Measurements from ENCODE around the gene RAPGEF1. TPM values are rescaled to one million over a fixed set of nuclear protein-coding genes. Genes with fewer than 3 reads are reported as not detected.

Gene RAPGEF1
- total and polyA plus RNA-seq, 2 of the 13 experiments (the other 11 are each of a cell fraction or from before 2014, with no cell fraction given) = 21.2 to 38.9 TPM

- Histone ChIP-seq H3K4me3 (replicated peaks in 1 of 3; ENCODE audit: insufficient read depth in 1 of 3, low read depth in 2 of 3, low read length in 3 of 3) (no peak overlapping the region), H3K9ac (ENCODE audit: insufficient read depth, low read depth, low read length) (no peak overlapping the region), H3K4me1 (ENCODE audit: insufficient read depth, low read length) (no peaks in the 10 kb centered on the region), H3K27me3 (ENCODE audit: control insufficient read depth in 1 of 2, insufficient read depth in 2 of 2, low read length in 2 of 2) (peaks cover 5 to 42% of the 10 kb centered on the region in 2 experiments; a peak in 3 of 5 replicates), H4K20me1 (ENCODE audit: insufficient read depth, low read length) (no peaks in the 10 kb centered on the region; the same call in 1 of the 2 replicates), H2AFZ (ENCODE audit: low read length) (no peak overlapping the region), H3K79me2 (ENCODE audit: insufficient read depth, low read length) (no peaks in the 10 kb centered on the region), H3K27ac (ENCODE audit: extremely low read length, insufficient read depth, low read length) (no peak overlapping the region), H3K4me2 (ENCODE audit: low read depth, low read length) (no peak overlapping the region), H3K9me3 (ENCODE audit: low read length) (no peaks in the 10 kb centered on the region), H3K36me3 (replicated peaks in 1 of 2; ENCODE audit: control insufficient read depth in 1 of 2, insufficient read depth in 2 of 2, low read length in 2 of 2) (no peaks in the 10 kb centered on the region)
- BruUV-seq (replicated peaks) = no TSS peak
- WGBS (ENCODE audit: low lambda C conversion rate) = 2% methylated on average over 3 of the region's 3 CpGs
- in situ Hi-C loops (cut with HindIII; ENCODE audit: extremely low pct_ligation_motif_present, low pct_unique_long_range_greater_than_20kb) = no loop called here
- no peak for TF ChIP-seq KDM5A (IDR thresholded peaks at IDR 0.05; ENCODE audit: borderline replicate concordance, low read length)
- no peak for TF ChIP-seq FOSL2 (CRISPR knock-in tag; IDR thresholded peaks at IDR 0.05)
- no peak for TF ChIP-seq FOXK1 (CRISPR knock-in tag; IDR thresholded peaks at IDR 0.05; ENCODE audit: borderline replicate concordance, low read depth)
- TF ChIP-seq ZNF557 (CRISPR knock-in tag; IDR thresholded peaks at IDR 0.05) = no peak
- TF ChIP-seq, protein P1, sequence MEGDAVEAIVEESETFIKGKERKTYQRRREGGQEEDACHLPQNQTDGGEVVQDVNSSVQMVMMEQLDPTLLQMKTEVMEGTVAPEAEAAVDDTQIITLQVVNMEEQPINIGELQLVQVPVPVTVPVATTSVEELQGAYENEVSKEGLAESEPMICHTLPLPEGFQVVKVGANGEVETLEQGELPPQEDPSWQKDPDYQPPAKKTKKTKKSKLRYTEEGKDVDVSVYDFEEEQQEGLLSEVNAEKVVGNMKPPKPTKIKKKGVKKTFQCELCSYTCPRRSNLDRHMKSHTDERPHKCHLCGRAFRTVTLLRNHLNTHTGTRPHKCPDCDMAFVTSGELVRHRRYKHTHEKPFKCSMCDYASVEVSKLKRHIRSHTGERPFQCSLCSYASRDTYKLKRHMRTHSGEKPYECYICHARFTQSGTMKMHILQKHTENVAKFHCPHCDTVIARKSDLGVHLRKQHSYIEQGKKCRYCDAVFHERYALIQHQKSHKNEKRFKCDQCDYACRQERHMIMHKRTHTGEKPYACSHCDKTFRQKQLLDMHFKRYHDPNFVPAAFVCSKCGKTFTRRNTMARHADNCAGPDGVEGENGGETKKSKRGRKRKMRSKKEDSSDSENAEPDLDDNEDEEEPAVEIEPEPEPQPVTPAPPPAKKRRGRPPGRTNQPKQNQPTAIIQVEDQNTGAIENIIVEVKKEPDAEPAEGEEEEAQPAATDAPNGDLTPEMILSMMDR (CRISPR knock-in tag; IDR thresholded peaks at IDR 0.05) = no peak
- TF ChIP-seq NFYB (CRISPR knock-in tag; IDR thresholded peaks at IDR 0.05) = no peak
- no peak for TF ChIP-seq ZNF572 (CRISPR knock-in tag; IDR thresholded peaks at IDR 0.05)
- TF ChIP-seq SMARCE1 (IDR thresholded peaks at IDR 0.05; ENCODE audit: borderline replicate concordance) = no peak
- TF ChIP-seq RBAK (CRISPR knock-in tag; IDR thresholded peaks at IDR 0.05) = no peak
- no peak for TF ChIP-seq TCF12 (IDR thresholded peaks at IDR 0.05)
- TF ChIP-seq TCF12 (CRISPR knock-in tag; IDR thresholded peaks at IDR 0.05) = no peak
- TF ChIP-seq ZSCAN29 (CRISPR knock-in tag; conservative IDR thresholded peaks at IDR 0.05) = no peak
- no peak for TF ChIP-seq ZNF253 (CRISPR knock-in tag; IDR thresholded peaks at IDR 0.05; ENCODE audit: borderline replicate concordance)
- TF ChIP-seq ZNF879 (CRISPR knock-in tag; IDR thresholded peaks at IDR 0.05) = no peak
- TF ChIP-seq ZNF17 (CRISPR knock-in tag; IDR thresholded peaks at IDR 0.05) = no peak
- no peak for ATAC-seq
- no peak for FAIRE-seq
- ChIA-PET POLR2A (no interaction called here), CTCF (ENCODE audit: low intra/inter-chr PET ratio, low total read pairs) (no interaction called here)
- intact Hi-C loops (cut with micrococcal nuclease; ENCODE audit: unreplicated experiment) = no loop called here
- no peak for DNase-seq (ENCODE audit: low spot score)
Observed at GRCh38 chr9:131769361-131769760, 29.5 kb upstream of the RAPGEF1 start.
